ENCODE measurements around the gene HS3ST3A1.

HS3ST3A1 gene

GRCh38 chr17:13601776-13602551 lies at the start of gene HS3ST3A1:
Gene HS3ST3A1 (minus strand): TSS chr17:13601929. CDS start chr17:13601129, 800 bp downstream.
- no peak for DNase-seq (ENCODE audit: low read depth in 2 of 2)

GRCh38 chr17:13650096-13650675 lies 48.5 kb upstream of the HS3ST3A1 start:
- DNase-seq (ENCODE audit: low read depth in 2 of 2) = no peak

- DNase-seq (ENCODE audit: low read depth in 2 of 2) = no peak
These were observed 45.9 kb upstream of the HS3ST3A1 start for GRCh38 chr17:13647543-13648021.

- no peak for DNase-seq (ENCODE audit: low read depth in 2 of 2)
These were observed 45.3 kb upstream of the HS3ST3A1 start for GRCh38 chr17:13646969-13647542.

GRCh38 chr17:13646411-13646810 lies 44.7 kb upstream of the HS3ST3A1 start:
- DNase-seq (ENCODE audit: low read depth in 2 of 2) = no peak

- DNase-seq (ENCODE audit: low read depth in 2 of 2) = no peak
These were observed 41.5 kb upstream of the HS3ST3A1 start for GRCh38 chr17:13643180-13643579.

GRCh38 chr17:13642188-13642587 lies 40.5 kb upstream of the HS3ST3A1 start:
- DNase-seq (ENCODE audit: low read depth in 2 of 2) = no peak

GRCh38 chr17:13640551-13640950 lies 38.8 kb upstream of the HS3ST3A1 start:
- DNase-seq (ENCODE audit: low read depth in 2 of 2) = no peak

GRCh38 chr17:13638855-13639458 lies 37.2 kb upstream of the HS3ST3A1 start:
- DNase-seq (ENCODE audit: low read depth in 2 of 2) = no peak

GRCh38 chr17:13636951-13637350 lies 35.2 kb upstream of the HS3ST3A1 start:
- no peak for DNase-seq (ENCODE audit: low read depth in 2 of 2)

- DNase-seq (ENCODE audit: low read depth in 2 of 2) = no peak
These were observed 34.2 kb upstream of the HS3ST3A1 start for GRCh38 chr17:13635951-13636350.

- no peak for DNase-seq (ENCODE audit: low read depth in 2 of 2)
These were observed 32.3 kb upstream of the HS3ST3A1 start for GRCh38 chr17:13634021-13634420.

GRCh38 chr17:13631529-13631928 lies 29.8 kb upstream of the HS3ST3A1 start:
- no peak for DNase-seq (ENCODE audit: low read depth in 2 of 2)

GRCh38 chr17:13626703-13627102 lies 25.0 kb upstream of the HS3ST3A1 start:
- DNase-seq (ENCODE audit: low read depth in 2 of 2) = no peak

- no peak for DNase-seq (ENCODE audit: low read depth in 2 of 2)
These were observed 17.7 kb upstream of the HS3ST3A1 start for GRCh38 chr17:13619462-13619861.

GRCh38 chr17:13616031-13616430 lies 14.3 kb upstream of the HS3ST3A1 start:
- no peak for DNase-seq (ENCODE audit: low read depth in 2 of 2)

GRCh38 chr17:13609941-13610340 lies 8.2 kb upstream of the HS3ST3A1 start:
- no peak for DNase-seq (ENCODE audit: low read depth in 2 of 2)

GRCh38 chr17:13601322-13601775 lies 380 bp downstream of the HS3ST3A1 start:
- no peak for DNase-seq (ENCODE audit: low read depth in 2 of 2)

GRCh38 chr17:13600475-13601321 lies 1.0 kb downstream of the HS3ST3A1 start:
- no peak for DNase-seq (ENCODE audit: low read depth in 2 of 2)

- DNase-seq (ENCODE audit: low read depth in 2 of 2) = no peak
These were observed 1.9 kb downstream of the HS3ST3A1 start for GRCh38 chr17:13599864-13600263.

- no peak for DNase-seq (ENCODE audit: low read depth in 2 of 2)
These were observed 2.6 kb downstream of the HS3ST3A1 start for GRCh38 chr17:13599168-13599577.
